DND-41 (cell line): ENCODE data around the gene LITAFD.
A peak's percentile ranks its signal among the peaks of the same experiment; 100 is the strongest.

Experiments
- ATAC-seq: fragments of 200-7000 bp; cut with Tn5 transposase; 3 replicates; pipeline ENCODE4 v1.9.1; 2021; ENCODE audit warnings: low read depth; ENCODE audit not compliant: insufficient read depth
- DNase-seq: peaks from one replicate; pipeline ENCODE4 v3.0.0-alpha.2; 2020
- H2AFZ ChIP-seq: 2 replicates; pipeline ENCODE4 v1.6.0; 2012; ENCODE audit warnings: low read depth, low read length
- H3K27ac ChIP-seq: 2 replicates; pipeline ENCODE4 v1.5.1; 2012; ENCODE audit warnings: low read length, inconsistent platforms
- H3K27me3 ChIP-seq: fragments of 200-600 bp; sonication (generic); 2 replicates; pipeline ENCODE4 v1.6.0; 2012; ENCODE audit warnings: low read length, mild to moderate bottlenecking, inconsistent platforms; ENCODE audit not compliant: insufficient read depth, poor library complexity
- H3K36me3 ChIP-seq: 2 replicates; pipeline ENCODE4 v1.5.1; 2012; ENCODE audit warnings: low read length, inconsistent platforms; ENCODE audit not compliant: insufficient read depth
- H3K4me1 ChIP-seq: 2 replicates; pipeline ENCODE4 v1.5.1; 2012; ENCODE audit warnings: mild to moderate bottlenecking, low read length; ENCODE audit not compliant: insufficient read depth
- H3K4me2 ChIP-seq: 2 replicates; pipeline ENCODE4 v1.6.0; 2012; ENCODE audit warnings: mild to moderate bottlenecking, moderate library complexity, low read length, inconsistent platforms; ENCODE audit not compliant: insufficient read depth
- H3K4me3 ChIP-seq, 2 experiments: fragments of 200-600 bp in 1 of 2; shearing (Covaris generic) in 1 of 2; 2 replicates each; pipeline ENCODE4 v1.5.1; 2012 to 2016; ENCODE audit warnings: inconsistent platforms in 2 of 2, low read length in 2 of 2, mild to moderate bottlenecking in 2 of 2, low read depth in 1 of 2, moderate library complexity in 1 of 2
- H3K79me2 ChIP-seq: 2 replicates; pipeline ENCODE4 v1.6.0; 2012; ENCODE audit warnings: low read length, inconsistent platforms; ENCODE audit not compliant: insufficient read depth
- H3K9ac ChIP-seq: 2 replicates; pipeline ENCODE4 v1.6.0; 2012; ENCODE audit warnings: low read depth, mild to moderate bottlenecking, inconsistent platforms, low read length, moderate library complexity
- H3K9me3 ChIP-seq: 2 replicates; pipeline ENCODE4 v1.5.1; 2012; ENCODE audit warnings: low read length, moderate library complexity, mild to moderate bottlenecking, inconsistent platforms; ENCODE audit not compliant: insufficient read depth, severe bottlenecking
- H4K20me1 ChIP-seq: 2 replicates; pipeline ENCODE4 v1.6.0; 2012; ENCODE audit warnings: low read length; ENCODE audit not compliant: insufficient read depth
- EZH2 ChIP-seq: IDR thresholded peaks from 3 replicates; pipeline ENCODE4 v1.6.1; 2012; ENCODE audit warnings: borderline replicate concordance, low read depth, mild to moderate bottlenecking, moderate library complexity, low read length, inconsistent platforms; ENCODE audit not compliant: severe bottlenecking
- TF ChIP-seq, protein P1 (sequence below): IDR thresholded peaks from 2 replicates; pipeline ENCODE4 v1.5.1; 2012; ENCODE audit warnings: borderline replicate concordance, low read length, moderate library complexity, mild to moderate bottlenecking; ENCODE audit not compliant: poor library complexity, severe bottlenecking; ENCODE audit errors: extremely low read depth

LITAFD gene

DNA sequence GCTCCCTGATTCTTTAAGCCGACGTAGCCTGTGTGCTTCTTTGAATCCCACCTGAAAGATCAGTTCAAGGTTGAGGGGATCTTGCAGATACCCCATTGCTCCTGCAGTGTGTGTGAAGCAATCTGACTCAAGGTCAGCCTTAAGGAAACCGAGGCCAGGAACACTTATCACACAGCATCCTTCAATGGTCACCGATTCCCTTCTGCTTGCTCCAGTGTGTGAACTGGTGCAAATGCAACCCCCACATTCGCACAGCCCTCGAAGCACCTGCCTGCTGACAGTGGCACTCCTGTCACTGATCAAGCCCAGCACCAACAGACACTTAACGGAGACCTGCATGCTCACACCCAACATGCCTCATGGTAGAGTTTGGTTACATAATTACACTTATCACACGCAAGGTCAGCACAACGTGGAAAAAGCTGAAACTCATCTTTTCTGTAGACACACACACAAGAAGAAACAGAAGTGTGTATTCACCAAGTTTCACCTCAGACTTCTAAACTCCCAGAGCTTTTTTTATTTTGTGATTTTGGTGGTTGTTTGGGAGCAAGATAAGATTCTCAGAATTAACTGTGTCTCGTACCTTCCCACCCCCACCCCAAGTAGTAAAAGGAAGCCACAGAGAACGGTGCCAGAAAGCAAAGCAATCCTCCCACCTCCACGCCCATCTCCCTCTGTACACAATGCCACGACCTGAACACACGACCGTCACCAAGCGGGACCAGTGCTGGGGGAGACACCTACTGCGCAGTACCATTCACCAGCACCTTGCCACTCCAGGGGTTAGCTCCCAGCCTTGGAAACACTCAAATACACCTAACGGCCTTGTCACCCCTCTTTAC, 37.2 kb downstream of the LITAFD start:
- Histone ChIP-seq H3K79me2 (peaks cover 78% of the 10 kb centered on the region), H3K4me1 (peaks cover 45% of the 10 kb centered on the region), H3K27ac (peak overlapping the region; percentile 38; the same call in 1 of the 2 replicates), H2AFZ (no peak overlapping the region), H4K20me1 (peaks cover 60% of the 10 kb centered on the region), H3K9me3 (no peaks in the 10 kb centered on the region), H3K9ac (no peak overlapping the region), H3K4me3 (no peak overlapping the region), H3K36me3 (peaks cover 98% of the 10 kb centered on the region), H3K27me3 (no peaks in the 10 kb centered on the region), H3K4me2 (no peak overlapping the region)
- peak; percentile 71 for ATAC-seq
- peak; percentile 53 for DNase-seq
- TF ChIP-seq, protein P1, sequence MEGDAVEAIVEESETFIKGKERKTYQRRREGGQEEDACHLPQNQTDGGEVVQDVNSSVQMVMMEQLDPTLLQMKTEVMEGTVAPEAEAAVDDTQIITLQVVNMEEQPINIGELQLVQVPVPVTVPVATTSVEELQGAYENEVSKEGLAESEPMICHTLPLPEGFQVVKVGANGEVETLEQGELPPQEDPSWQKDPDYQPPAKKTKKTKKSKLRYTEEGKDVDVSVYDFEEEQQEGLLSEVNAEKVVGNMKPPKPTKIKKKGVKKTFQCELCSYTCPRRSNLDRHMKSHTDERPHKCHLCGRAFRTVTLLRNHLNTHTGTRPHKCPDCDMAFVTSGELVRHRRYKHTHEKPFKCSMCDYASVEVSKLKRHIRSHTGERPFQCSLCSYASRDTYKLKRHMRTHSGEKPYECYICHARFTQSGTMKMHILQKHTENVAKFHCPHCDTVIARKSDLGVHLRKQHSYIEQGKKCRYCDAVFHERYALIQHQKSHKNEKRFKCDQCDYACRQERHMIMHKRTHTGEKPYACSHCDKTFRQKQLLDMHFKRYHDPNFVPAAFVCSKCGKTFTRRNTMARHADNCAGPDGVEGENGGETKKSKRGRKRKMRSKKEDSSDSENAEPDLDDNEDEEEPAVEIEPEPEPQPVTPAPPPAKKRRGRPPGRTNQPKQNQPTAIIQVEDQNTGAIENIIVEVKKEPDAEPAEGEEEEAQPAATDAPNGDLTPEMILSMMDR = no peak

DNA sequence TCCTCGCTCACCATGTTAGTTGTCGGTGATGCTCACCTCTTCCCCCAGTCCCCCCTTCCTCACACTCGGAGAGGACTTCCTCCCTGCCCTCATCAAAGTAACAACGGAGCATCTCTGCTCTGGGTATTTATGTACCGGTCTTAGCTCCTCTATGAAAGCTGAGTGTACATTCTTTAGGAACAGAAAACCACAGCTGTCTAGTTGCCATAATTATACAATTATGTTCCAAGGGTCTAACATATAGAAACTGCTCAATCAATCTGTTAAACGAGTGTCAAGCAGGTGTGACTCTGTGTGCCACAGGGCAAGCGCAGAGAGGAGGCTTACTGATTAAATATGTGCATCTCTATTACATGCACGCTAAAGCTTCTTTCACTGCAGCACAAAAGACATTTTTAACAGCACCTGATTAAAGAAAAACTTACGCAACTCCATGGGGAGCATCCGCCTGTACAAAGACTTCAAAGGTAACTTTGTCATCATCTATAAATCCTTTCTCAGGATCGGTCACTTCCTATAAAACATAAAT, 37.8 kb downstream of the LITAFD start:
- Histone ChIP-seq H3K9ac (no peak overlapping the region), H3K79me2 (peaks cover 78% of the 10 kb centered on the region), H3K36me3 (peaks cover 98% of the 10 kb centered on the region), H3K9me3 (no peaks in the 10 kb centered on the region), H4K20me1 (peaks cover 61% of the 10 kb centered on the region), H3K4me1 (peaks cover 38% of the 10 kb centered on the region), H3K27ac (peak overlapping the region; percentile 7; the same call in 1 of the 2 replicates), H3K4me3 (no peak overlapping the region), H2AFZ (no peak overlapping the region), H3K4me2 (no peak overlapping the region), H3K27me3 (no peaks in the 10 kb centered on the region)
- DNase-seq (no peak), ATAC-seq (peak; percentile 78)
- TF ChIP-seq EZH2 = no peak
- TF ChIP-seq, protein P1 = no peak

DNA sequence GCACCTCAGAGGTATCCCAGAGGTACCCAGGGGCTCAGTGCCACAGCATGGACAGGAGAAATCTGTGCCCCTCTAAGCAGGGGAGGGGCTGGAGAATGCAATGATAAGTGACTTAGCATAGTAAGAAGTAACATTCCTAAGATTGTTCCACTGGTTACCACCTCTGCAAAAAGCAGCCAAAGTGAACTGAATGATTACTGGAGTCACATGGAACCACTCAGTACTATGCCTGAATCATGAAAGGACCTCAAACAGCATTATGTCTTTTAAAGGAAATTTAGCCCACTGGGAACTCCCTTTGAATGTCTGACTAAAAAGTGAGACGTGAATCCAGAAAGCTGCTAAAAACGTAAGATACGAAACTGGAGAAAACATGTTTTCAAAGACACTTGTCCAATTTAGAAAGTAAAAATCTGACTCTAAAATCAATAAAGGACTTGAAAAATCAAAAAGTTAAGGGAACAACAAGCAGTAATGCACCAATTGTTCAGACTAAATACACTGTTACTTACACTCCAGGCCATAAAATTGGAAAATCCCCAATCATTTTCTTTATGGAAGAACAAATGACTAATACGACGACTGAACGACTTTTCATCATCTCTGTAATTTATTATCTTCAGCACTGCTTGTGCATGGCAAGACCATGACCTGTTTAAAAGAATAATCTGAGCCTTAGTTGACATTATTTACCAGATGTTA, 38.6 kb downstream of the LITAFD start:
- TF ChIP-seq, protein P1 = no peak
- no peak for TF ChIP-seq EZH2
- H4K20me1 ChIP-seq = peaks cover 68% of the 10 kb centered on the region
- no peak overlapping the region for H3K4me3 ChIP-seq
- DNase-seq = no peak
- H3K4me2 ChIP-seq = no peak overlapping the region
- H3K9ac ChIP-seq = no peak overlapping the region
- H2AFZ ChIP-seq = no peak overlapping the region
- no peak for ATAC-seq
- no peaks in the 10 kb centered on the region for H3K9me3 ChIP-seq
- peaks cover 98% of the 10 kb centered on the region for H3K36me3 ChIP-seq
- H3K4me1 ChIP-seq = peaks cover 32% of the 10 kb centered on the region
- H3K79me2 ChIP-seq = peaks cover 80% of the 10 kb centered on the region
- H3K27ac ChIP-seq = no peak overlapping the region
- no peaks in the 10 kb centered on the region for H3K27me3 ChIP-seq
